ENCODE measurements around the gene PSMC3. TPM values are rescaled to one million over a fixed set of nuclear protein-coding genes. Genes with fewer than 3 reads are reported as not detected.

PSMC3 gene
- polyA plus RNA-seq, 3 donors, result 137 to 154 (median 143) TPM

DNA sequence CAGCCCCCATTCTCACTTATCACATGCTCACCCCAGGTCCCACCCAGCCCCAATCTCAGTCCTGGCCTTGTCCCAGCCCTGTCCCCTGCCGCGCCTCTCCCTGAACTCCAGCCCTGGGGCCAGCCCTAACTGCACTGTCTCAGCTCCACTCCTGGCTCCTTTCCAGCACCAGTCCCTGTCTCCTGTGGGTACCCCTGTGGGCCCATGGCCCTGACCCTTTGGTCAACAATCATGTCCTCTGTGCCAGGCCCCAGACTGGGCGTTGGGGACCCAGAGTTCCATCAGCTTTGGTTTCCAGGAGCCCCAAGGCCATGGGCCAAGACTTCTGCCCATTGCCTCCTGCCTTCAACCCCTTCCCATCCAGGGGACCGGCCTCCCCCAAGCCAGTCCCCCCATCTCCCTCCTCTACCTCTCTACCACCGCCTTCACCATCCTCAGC, 48.6 kb downstream of the PSMC3 start:
- no peak for DNase-seq

DNA sequence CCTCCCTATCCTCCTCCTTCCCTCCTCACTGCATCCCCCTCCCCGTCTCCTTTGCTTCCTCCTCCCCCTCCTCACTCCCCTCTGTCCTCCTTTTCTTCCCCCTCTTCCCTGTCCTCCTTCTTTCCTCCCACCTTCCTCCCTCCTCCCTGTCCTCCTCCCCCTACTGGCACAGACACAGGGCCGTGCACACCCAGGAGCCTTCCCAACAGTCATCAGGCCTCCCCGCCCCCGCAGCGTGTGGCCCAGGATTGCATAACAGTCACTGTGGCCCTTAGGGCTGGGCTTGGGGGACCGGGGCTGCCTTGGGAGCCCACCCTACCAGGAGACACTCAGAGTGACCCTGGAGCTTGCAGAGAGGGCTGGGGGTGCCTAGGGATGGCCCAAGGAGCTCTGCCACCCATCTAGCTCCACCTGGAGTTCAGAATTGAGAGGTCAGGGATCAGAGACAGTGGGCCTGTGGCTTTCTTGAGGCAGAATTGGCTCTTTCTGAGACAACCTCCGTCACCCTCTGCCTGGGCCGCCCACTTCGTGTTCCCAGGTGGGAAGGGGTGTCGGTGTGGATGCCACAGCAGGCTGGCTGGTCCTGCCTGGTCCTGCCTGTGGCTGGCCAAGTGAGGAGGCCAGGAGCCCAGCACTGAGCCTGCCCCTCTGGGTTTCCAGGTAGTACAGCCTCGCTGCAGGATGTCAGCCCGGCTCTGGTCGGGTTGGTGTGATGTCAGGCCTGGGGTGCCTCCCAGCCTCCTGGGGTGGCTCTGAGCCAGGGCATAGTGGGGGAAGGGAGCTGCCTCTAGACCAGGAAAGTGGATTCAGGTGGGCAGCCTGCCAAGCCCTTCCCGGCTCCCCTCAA, 49.5 kb downstream of the PSMC3 start:
- no peak for DNase-seq

DNA sequence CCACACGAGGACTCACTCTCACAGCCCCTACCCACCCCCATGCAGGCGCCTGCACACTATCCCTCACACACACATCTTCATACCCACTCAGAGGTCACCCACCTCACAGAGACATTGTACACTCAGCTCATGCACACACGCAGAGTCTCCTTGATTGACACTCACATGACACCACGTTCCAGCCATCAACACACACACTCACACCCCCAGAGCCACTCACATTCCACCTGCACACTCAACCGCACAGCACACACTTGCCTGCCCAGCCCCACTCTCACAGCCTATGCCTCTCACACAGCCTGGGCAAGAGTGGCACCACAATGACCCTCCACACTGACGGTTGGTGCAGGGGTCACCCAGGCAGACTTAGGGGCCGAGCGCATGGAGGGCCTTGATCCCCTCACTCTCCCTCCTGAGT, 50.1 kb downstream of the PSMC3 start:
- peak; percentile 62 for DNase-seq

DNA sequence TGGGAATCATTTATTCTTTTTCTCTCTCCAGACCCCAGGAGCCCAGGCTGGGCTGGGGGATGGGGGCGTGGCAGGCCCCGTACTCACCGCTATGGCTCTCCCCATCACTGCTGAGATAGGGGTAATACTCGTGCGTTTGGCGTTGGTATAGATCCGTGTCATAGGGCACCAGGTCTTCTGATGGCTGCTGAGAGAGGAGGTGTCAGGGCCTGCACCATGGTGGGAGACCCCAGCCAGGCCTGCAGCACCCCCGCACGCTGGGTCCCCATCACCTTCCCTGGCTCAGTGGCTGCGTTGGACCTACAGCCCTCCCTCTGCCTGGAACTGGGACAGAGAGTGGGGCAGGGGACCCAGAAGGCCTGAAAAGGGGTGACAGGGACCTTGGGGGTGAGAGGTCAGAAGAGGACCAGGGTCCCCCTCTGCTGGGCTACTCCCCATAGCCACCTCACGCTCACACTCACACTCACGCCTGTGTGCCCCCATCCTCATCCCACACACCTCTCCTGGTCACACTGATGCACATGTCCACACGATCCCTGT, 50.6 kb downstream of the PSMC3 start:
- no peak for DNase-seq

DNA sequence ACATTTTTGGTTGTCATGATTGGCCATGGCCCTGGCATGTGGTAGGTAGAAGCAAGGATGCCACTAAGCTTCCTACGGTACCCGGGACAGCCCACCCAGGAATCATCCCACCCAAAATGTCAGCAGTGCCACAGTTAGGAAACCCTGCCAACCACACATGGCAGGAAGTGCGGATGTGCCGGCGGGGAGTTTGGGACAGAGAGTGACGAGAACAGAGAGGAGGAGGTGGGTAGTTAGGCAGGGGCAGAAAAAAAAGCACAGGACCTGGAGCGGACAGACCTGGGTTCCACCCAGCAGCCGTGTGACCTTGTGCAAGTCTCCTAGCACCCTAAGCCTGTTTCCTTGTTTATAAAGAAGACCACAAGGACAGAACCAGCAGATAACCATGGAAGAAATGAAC, 51.2 kb downstream of the PSMC3 start:
- DNase-seq, result no peak

DNA sequence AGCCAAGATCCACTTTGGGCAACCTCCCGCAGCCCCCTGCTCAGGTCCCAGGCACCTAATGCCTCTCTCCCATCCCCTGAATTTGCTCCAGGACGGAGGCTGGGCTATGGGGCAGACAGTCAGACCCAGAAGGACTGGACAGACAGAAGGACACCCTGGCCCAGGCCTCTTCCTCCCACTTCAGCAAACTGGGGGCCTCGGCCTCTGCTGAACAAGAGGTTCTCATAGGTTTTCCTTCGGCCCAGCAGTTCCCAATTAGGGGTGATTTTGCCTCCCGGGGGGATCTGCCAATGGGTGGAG, 51.6 kb downstream of the PSMC3 start:
- no peak for DNase-seq

DNA sequence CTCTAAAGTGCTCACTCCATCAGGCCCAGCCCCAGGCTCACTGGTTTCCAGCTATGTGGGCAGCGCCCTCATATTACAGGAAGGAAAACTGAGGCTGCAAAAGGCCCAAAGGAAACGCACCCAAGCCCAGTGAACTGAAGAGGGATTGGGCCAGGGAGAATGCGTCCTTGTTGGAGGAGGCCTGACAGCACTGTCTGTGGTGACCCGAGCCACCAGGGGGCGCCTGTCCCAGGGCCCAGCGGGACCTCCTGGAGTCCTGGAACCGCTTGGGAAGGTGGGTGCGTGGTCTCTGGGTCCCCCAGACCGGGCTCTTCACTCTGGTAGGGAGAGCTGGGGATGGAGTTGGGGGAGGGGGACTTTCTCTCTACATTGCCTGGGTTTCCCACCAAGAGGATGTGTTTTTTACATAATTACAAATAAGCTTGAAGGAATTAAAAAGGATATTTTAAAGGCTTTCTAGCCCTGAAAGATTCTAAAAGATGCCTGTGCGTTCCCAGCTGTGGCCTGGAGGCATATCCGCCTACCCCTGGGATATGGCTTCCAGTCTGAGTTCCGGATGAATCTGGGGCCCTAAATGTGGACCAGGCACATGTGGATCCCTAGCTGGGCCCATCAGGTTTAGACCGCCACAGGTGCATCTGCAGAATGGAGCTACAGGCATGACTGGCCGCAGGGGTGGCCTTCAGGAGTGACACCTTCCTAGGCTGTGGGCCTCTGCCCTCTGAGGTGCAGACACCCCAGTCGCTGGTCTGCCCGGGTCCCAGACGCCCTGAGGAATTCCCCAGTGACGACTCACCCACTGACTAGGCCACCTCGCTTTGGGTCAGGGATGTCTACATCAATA, 52.1 kb downstream of the PSMC3 start:
- peak; percentile 55 for DNase-seq

DNA sequence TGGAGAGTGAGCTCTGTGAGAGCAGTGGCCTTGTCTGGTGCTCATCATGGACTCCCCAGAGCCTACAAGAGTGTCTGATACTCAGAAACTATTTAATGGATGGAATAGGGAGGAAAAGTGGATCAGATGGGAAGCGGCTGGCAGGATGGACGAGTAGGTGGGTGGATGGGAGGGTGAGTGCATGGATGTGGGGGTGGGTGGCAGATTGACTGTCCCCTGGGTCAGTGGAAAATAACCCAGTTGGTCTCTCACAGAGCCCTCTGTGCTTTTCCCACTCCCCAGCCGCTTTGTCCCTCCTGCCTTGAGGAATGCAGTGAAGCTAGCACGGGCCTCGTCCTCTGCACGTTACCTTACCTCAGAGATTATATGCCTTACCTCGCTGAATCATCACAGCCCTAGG, 53.8 kb downstream of the PSMC3 start:
- no peak for DNase-seq

DNA sequence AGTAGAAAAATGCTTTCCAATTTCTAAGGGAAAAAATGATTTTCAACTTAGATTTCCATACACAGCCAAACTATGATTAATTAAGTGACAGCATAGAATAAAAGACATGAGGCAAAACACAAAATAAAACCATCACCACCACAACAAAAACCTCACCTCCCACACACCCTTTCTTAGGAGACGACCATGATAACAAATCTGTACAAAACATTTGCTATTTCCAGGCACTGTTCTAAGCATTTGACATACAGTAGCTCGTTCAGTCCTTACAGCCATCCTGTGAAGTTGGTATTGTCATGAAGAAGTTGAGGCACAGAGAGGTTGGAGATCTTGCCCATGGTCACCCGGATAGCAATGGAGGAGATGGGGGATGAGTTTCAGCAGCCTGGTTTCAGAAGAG, 56.6 kb downstream of the PSMC3 start:
- DNase-seq, result no peak

Other genes with a start within 250 kb of the PSMC3 start
- gene ARFGAP2, start 249.6 kb downstream of the PSMC3 start, polyA plus RNA-seq (ENCODE audit: insufficient read length in 3 of 3), result 10 to 100 TPM; 83.2 to 96.1 (median 92.3) TPM
- 10 to 100 TPM; 36.9 to 44.9 (median 44.6) TPM for gene PACSIN3, start 240.0 kb downstream of the PSMC3 start, polyA plus RNA-seq (ENCODE audit: insufficient read length in 3 of 3)
- gene DDB2, start 211.5 kb downstream of the PSMC3 start, polyA plus RNA-seq (ENCODE audit: insufficient read length in 3 of 3), result 10 to 100 TPM; 22.6 to 27.8 (median 25.5) TPM
- gene ACP2, start 177.6 kb downstream of the PSMC3 start, polyA plus RNA-seq (ENCODE audit: insufficient read length in 3 of 3), result 10 to 100 TPM; 54.4 to 61.0 (median 59.4) TPM
- 10 to 100 TPM; 46.7 to 56.2 (median 46.9) TPM for gene NR1H3, start 168.4 kb downstream of the PSMC3 start, polyA plus RNA-seq (ENCODE audit: insufficient read length in 3 of 3)
- 10 to 100 TPM; 46.6 to 57.8 (median 54.0) TPM for gene MADD, start 156.3 kb downstream of the PSMC3 start, polyA plus RNA-seq (ENCODE audit: insufficient read length in 3 of 3)
- gene MYBPC3, start 73.7 kb downstream of the PSMC3 start, polyA plus RNA-seq (ENCODE audit: insufficient read length in 3 of 3), result under 1 TPM; 0.07 to 0.14 (median 0.10) TPM
- gene SPI1, start 47.9 kb downstream of the PSMC3 start, polyA plus RNA-seq (ENCODE audit: insufficient read length in 3 of 3), result 1 to 10 TPM; 3.7 to 5.7 (median 4.6) TPM
- 10 to 100 TPM; 58.4 to 71.9 (median 64.3) TPM for gene SLC39A13, start 17.8 kb downstream of the PSMC3 start, polyA plus RNA-seq (ENCODE audit: insufficient read length in 3 of 3)
- gene RAPSN, start 22.7 kb upstream of the PSMC3 start, polyA plus RNA-seq (ENCODE audit: insufficient read length in 3 of 3), result under 1 TPM; 0.23 to 0.52 (median 0.49) TPM
- gene CELF1, start 126.7 kb upstream of the PSMC3 start, polyA plus RNA-seq (ENCODE audit: insufficient read length in 3 of 3), result 100 to 1,000 TPM in 2 of 3 donors, 10 to 100 TPM in 1; 91.7 to 120 (median 119) TPM
- gene PTPMT1, start 139.2 kb upstream of the PSMC3 start, polyA plus RNA-seq (ENCODE audit: insufficient read length in 3 of 3), result 10 to 100 TPM; 50.5 to 60.5 (median 55.3) TPM
- 10 to 100 TPM; 28.6 to 29.4 (median 29.0) TPM for gene KBTBD4, start 152.5 kb upstream of the PSMC3 start, polyA plus RNA-seq (ENCODE audit: insufficient read length in 3 of 3)
- 100 to 1,000 TPM; 140 to 150 (median 144) TPM for gene NDUFS3, start 152.6 kb upstream of the PSMC3 start, polyA plus RNA-seq (ENCODE audit: insufficient read length in 3 of 3)
- under 1 TPM; 0.26 to 0.70 (median 0.65) TPM for gene FAM180B, start 160.2 kb upstream of the PSMC3 start, polyA plus RNA-seq (ENCODE audit: insufficient read length in 3 of 3)
- gene C1QTNF4, start 168.0 kb upstream of the PSMC3 start, polyA plus RNA-seq (ENCODE audit: insufficient read length in 3 of 3), result 10 to 100 TPM in 2 of 3 donors, 1 to 10 TPM in 1; 6.8 to 14.3 (median 11.8) TPM
- 100 to 1,000 TPM; 122 to 130 (median 128) TPM for gene MTCH2, start 216.1 kb upstream of the PSMC3 start, polyA plus RNA-seq (ENCODE audit: insufficient read length in 3 of 3)